Breast epithelium (tissue), 3 donors: Measurements from ENCODE around the gene S100A7.

Source experiments
- CTCF ChIP-seq, 3 donors: fragments of 450-650 bp; IDR thresholded peaks; one replicate each; pipeline ENCODE4 v1.5.1; 2016 to 2017; ENCODE audit warnings: antibody characterized with exemption in 3 of 3, mild to moderate bottlenecking in 3 of 3, moderate library complexity in 3 of 3
- POLR2A ChIP-seq: fragments of 450-650 bp; IDR thresholded peaks from one replicate; pipeline ENCODE4 v1.6.1; 2016; ENCODE audit warnings: antibody characterized with exemption, mild to moderate bottlenecking, moderate library complexity
- POLR2AphosphoS5 ChIP-seq, 3 donors: sonication (generic); formaldehyde crosslinking; IDR thresholded peaks; one replicate each; pipeline ENCODE4 v1.6.1; 2017; ENCODE audit warnings: antibody characterized with exemption in 3 of 3

DNA sequence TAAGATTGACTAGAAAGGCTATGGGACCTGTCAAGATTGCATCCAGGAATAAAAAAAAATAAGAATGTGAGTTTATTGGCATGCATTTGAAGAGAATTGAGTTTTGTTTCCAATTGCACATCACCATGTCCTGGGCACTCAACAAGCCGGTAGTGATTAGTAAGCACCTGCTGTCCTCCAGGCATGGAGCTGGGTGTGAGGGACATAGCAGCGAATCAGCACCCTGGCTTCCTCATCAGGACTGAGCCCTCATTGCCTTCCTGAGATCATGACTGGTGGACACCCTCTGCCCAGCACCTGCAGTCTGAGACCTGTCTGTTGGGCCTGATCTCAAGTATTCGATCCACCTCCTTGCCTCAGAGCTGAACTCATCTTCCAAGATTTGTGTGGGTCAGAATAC, 48.6 kb upstream of the S100A7 start:
- no peak for TF ChIP-seq CTCF (IDR thresholded peaks at IDR 0.05)
- TF ChIP-seq POLR2AphosphoS5 (IDR thresholded peaks at IDR 0.05): no peak
- TF ChIP-seq POLR2A: no peak
